WERI-Rb-1 (cell line): ENCODE results near the gene AOPEP.

Experiments used
- DNase-seq: peaks from one replicate; pipeline ENCODE4 v3.0.0-alpha.2; 2020
- H3K27ac ChIP-seq: fragments of 250-450 bp; sonication (Bioruptor Pico); 2 replicates; pipeline ENCODE4 v1.5.1; 2020; ENCODE audit warnings: mild to moderate bottlenecking, moderate library complexity
- H3K27me3 ChIP-seq: fragments of 250-450 bp; sonication (Bioruptor Pico); 2 replicates; pipeline ENCODE4 v1.5.1; 2021; ENCODE audit warnings: mild to moderate bottlenecking, low read depth, moderate library complexity; ENCODE audit not compliant: insufficient read depth, severe bottlenecking
- H3K36me3 ChIP-seq: fragments of 250-450 bp; sonication (Bioruptor Pico); 2 replicates; pipeline ENCODE4 v1.5.1; 2020; ENCODE audit warnings: mild to moderate bottlenecking, moderate library complexity
- H3K4me3 ChIP-seq: 2 replicates; pipeline ENCODE4 v1.5.1; 2011; ENCODE audit warnings: low read depth, mild to moderate bottlenecking, control low read depth, low read length
- H3K9me3 ChIP-seq: fragments of 250-450 bp; sonication (Bioruptor Pico); 2 replicates; pipeline ENCODE4 v1.5.1; 2021; ENCODE audit warnings: mild to moderate bottlenecking, moderate library complexity; ENCODE audit not compliant: severe bottlenecking
- TF ChIP-seq, protein P1 (sequence below): IDR thresholded peaks from 2 replicates; pipeline ENCODE4 v1.5.1; 2011; ENCODE audit warnings: low read depth, mild to moderate bottlenecking, control low read depth, inconsistent platforms, low read length

The AOPEP gene

DNA sequence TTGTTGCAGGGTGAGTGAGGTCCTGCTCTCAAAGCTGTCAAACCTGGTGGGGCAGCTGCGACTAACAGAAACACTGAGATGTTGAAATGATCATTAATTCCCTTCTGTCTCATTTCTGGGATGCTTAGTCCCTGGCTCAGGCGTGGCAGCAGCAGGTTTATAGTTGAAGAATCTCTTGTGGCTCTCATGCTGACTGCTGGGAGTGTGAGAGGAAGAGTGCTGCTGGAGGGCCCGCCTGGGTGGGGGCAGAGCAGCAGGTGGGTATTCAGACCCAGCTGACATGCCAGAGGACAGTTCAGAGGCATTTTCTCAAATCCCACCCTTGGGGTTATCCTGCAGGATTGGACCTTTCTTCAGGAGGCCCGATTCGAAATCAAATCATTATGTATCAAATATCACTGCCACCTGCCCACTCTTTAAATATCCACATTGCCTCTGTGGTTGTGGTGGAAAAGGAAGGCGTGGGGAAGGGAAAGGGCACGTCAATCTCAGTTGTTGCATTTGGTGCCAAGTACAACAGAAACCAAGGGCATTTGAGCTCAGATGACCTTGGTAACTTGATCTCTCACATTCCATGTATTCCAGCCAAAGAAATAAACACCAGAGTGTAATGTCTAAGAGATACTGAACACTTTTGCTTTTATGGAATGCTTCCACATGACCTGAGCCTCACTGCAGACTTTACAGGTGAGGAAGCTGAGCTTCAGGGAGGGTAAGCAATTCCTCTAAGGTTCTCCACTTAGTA is 224.3 kb downstream of the AOPEP start:
- H3K36me3 ChIP-seq = peaks cover 4% of the 10 kb centered on the region; the same call in 1 of the 2 replicates
- no peaks in the 10 kb centered on the region for H3K9me3 ChIP-seq
- TF ChIP-seq, protein P1, sequence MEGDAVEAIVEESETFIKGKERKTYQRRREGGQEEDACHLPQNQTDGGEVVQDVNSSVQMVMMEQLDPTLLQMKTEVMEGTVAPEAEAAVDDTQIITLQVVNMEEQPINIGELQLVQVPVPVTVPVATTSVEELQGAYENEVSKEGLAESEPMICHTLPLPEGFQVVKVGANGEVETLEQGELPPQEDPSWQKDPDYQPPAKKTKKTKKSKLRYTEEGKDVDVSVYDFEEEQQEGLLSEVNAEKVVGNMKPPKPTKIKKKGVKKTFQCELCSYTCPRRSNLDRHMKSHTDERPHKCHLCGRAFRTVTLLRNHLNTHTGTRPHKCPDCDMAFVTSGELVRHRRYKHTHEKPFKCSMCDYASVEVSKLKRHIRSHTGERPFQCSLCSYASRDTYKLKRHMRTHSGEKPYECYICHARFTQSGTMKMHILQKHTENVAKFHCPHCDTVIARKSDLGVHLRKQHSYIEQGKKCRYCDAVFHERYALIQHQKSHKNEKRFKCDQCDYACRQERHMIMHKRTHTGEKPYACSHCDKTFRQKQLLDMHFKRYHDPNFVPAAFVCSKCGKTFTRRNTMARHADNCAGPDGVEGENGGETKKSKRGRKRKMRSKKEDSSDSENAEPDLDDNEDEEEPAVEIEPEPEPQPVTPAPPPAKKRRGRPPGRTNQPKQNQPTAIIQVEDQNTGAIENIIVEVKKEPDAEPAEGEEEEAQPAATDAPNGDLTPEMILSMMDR = no peak
- no peak overlapping the region for H3K4me3 ChIP-seq
- H3K27me3 ChIP-seq = no peaks in the 10 kb centered on the region
- H3K27ac ChIP-seq = no peak overlapping the region
- no peak for DNase-seq

DNA sequence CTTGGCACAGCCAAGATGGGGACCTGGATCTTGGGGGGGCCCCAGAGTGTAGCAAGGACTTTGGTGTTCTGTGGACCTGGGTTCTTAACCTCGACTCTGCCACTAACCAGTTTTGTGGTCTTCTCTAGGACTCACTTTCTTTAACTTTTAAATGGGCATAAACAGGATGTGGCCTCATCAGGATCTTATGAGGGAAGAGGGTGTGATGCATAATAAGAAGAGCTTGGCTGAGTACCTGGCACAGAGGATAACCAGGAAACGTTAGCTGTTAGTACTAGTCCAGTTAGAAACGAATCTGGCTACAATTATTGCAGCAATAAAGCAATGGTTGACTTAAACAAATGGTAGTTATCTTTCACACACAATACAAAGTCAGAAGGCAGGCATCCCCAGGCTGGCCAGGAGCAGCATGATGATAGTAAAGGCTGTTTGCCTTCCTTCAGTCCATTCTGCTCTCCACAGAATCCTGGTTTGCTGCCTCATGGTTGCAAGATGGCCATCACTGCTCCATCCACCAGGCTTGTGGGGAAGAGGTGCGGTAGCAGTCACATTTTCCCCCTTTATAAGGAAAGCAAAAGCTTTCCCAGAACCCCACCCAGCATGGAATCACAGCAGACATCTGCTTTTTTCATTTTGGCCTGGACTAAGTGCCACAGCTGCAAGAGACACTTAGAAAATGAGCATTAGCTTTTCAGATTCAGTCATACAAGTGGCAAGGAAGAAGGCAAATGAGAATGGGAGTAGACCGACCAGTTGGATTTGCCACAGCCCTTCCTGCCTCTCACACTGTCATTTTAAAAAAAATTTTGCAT is 225.0 kb downstream of the AOPEP start:
- TF ChIP-seq, protein P1 = no peak
- H3K27me3 ChIP-seq = no peaks in the 10 kb centered on the region
- H3K27ac ChIP-seq = no peak overlapping the region
- H3K36me3 ChIP-seq = peaks cover 11% of the 10 kb centered on the region; the same call in 1 of the 2 replicates
- no peak overlapping the region for H3K4me3 ChIP-seq
- no peaks in the 10 kb centered on the region for H3K9me3 ChIP-seq
- DNase-seq = no peak

DNA sequence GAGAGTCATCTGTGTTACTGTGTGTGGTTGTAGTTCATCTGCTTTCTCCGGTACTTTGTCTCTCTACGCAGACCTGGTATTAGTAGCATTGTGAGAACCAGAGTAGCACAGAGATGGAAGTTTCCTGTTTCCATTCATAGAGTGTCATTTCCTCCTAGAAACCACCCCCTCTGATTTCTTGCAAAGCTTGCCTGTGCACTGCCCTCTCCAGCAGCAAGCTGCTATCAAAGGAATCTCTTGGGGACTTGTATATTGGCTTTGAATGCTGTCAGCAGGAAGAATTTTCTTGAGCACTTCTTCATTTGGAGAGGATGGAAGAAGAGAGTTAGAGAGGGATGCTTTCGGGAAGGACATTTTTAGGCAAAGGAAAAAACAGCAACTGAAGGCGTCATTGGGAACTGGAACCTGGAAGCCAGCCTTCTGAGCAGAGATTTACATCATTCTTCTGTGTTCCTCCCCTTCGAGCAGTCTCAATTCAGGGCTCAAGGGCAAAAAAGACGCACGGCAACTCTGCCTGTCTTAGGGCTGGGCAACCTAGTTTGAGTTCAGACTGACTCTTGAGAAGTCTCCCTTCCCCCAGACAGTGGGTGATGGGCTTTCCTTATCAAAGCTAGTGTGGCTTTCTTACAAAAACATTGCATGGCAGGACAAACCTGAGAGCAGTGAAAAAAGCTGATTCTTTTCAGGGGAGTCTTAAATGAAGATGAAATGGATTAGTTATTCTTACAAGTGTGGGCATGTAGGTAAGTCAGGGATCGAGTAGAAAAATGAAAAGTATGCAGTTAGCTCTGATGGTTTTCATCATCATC is 226.3 kb downstream of the AOPEP start:
- Histone ChIP-seq H3K4me3 (no peak overlapping the region), H3K9me3 (no peaks in the 10 kb centered on the region), H3K27ac (no peak overlapping the region), H3K27me3 (no peaks in the 10 kb centered on the region), H3K36me3 (peaks cover 12% of the 10 kb centered on the region; the same call in 1 of the 2 replicates)
- TF ChIP-seq, protein P1 = no peak
- DNase-seq = no peak

DNA sequence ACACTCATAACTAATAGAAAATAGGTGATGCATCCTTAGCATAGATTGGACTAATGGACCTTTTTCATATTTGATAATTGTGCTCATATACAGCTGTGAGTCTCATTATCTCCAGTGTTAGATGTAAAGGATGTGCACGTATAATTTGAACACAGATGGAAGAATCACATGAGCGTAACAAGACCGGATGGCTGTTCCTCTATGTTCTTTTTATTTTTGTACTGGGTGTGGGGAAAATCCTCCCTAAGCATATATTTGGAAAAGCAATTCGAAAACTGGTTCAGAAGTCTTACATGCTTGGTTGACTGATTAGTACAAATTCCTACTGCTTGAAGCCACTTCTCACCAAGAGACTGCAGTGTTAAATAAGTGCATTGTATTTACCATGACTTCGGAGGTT is 230.2 kb downstream of the AOPEP start:
- Histone ChIP-seq H3K27me3 (no peaks in the 10 kb centered on the region), H3K36me3 (peaks cover 12% of the 10 kb centered on the region), H3K27ac (no peak overlapping the region), H3K9me3 (no peaks in the 10 kb centered on the region), H3K4me3 (no peak overlapping the region)
- TF ChIP-seq, protein P1 = no peak
- no peak for DNase-seq

DNA sequence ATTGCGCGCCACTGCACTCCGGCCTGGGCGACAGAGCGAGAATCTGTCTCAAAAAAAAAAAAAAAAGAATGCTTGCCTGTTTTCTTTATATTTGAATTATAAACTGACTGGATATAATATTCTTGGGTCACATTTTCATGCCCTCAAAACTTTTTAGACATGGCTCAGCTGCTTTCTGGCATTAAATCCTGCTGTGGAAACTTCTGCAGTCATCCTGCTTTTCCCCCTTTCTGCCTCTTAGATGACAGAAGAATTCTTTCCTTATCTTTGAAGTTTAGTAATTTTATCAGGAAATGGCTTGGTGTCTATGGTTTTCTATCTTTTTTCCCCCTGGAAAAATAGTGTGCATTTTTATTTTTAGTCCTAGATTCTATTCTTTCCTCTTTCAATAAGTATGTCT is 234.5 kb downstream of the AOPEP start:
- Histone ChIP-seq H3K36me3 (peaks cover 6% of the 10 kb centered on the region), H3K4me3 (no peak overlapping the region), H3K27ac (no peak overlapping the region), H3K27me3 (no peaks in the 10 kb centered on the region), H3K9me3 (no peaks in the 10 kb centered on the region)
- TF ChIP-seq, protein P1 = no peak
- no peak for DNase-seq
